MM.1S (cell line): ENCODE results near the gene LYG2.

Experiments used
- DNase-seq: peaks from one replicate; pipeline ENCODE4 v3.0.0-alpha.2; 2015
- H2AFZ ChIP-seq: fragments of 300-600 bp; sonication (generic); 2 replicates; pipeline ENCODE4 v1.6.0; 2016; ENCODE audit warnings: antibody characterized with exemption, low read length
- H3F3A ChIP-seq: fragments of 300-600 bp; sonication (generic); 2 replicates; pipeline ENCODE4 v1.6.1; 2016; ENCODE audit warnings: mild to moderate bottlenecking, antibody characterized with exemption, low read length, moderate library complexity, mixed read lengths; ENCODE audit not compliant: insufficient read depth
- H3K27ac ChIP-seq: fragments of 300-600 bp; sonication (generic); 2 replicates; pipeline ENCODE4 v1.5.1; 2016; ENCODE audit warnings: mild to moderate bottlenecking, low read length
- H3K27me3 ChIP-seq: fragments of 300-600 bp; sonication (generic); replicated peaks from 2 replicates; pipeline ENCODE4 v1.6.0; 2016; ENCODE audit warnings: low read length; ENCODE audit not compliant: insufficient read depth
- H3K36me3 ChIP-seq: fragments of 300-600 bp; sonication (generic); replicated peaks from 2 replicates; pipeline ENCODE4 v1.6.1; 2016; ENCODE audit warnings: mild to moderate bottlenecking, low read length, mixed read lengths; ENCODE audit not compliant: insufficient read depth
- H3K4me1 ChIP-seq: fragments of 300-600 bp; sonication (generic); 2 replicates; pipeline ENCODE4 v1.6.1; 2016; ENCODE audit warnings: low read length, mixed read lengths
- H3K4me2 ChIP-seq: fragments of 300-600 bp; sonication (generic); 2 replicates; pipeline ENCODE4 v1.6.0; 2016; ENCODE audit warnings: low read depth, low read length
- H3K4me3 ChIP-seq: fragments of 300-600 bp; sonication (generic); 2 replicates; pipeline ENCODE4 v1.5.1; 2016; ENCODE audit warnings: low read length, mixed read lengths
- H3K79me2 ChIP-seq: fragments of 300-600 bp; sonication (generic); 2 replicates; pipeline ENCODE4 v1.6.1; 2016; ENCODE audit warnings: mixed run types, low read length, mixed read lengths
- H3K9ac ChIP-seq: fragments of 300-600 bp; sonication (generic); 2 replicates; pipeline ENCODE4 v1.6.1; 2016; ENCODE audit warnings: low read length, mixed read lengths
- H3K9me2 ChIP-seq: fragments of 300-600 bp; sonication (generic); replicated peaks from 2 replicates; pipeline ENCODE4 v1.6.1; 2016; ENCODE audit warnings: mild to moderate bottlenecking, low read length, mixed read lengths; ENCODE audit not compliant: insufficient read depth
- H3K9me3 ChIP-seq: fragments of 300-600 bp; sonication (generic); replicated peaks from 2 replicates; pipeline ENCODE4 v1.6.1; 2016; ENCODE audit warnings: mild to moderate bottlenecking, low read length, mixed read lengths; ENCODE audit not compliant: insufficient read depth
- H4K20me1 ChIP-seq: fragments of 300-600 bp; sonication (generic); 2 replicates; pipeline ENCODE4 v1.6.1; 2016; ENCODE audit warnings: mild to moderate bottlenecking, low read length, moderate library complexity, mixed read lengths; ENCODE audit not compliant: insufficient read depth
- EZH2 ChIP-seq: fragments of 300-600 bp; sonication (generic); optimal IDR thresholded peaks from 2 replicates; pipeline ENCODE3; 2017; ENCODE audit warnings: low read depth, mild to moderate bottlenecking, antibody characterized with exemption, low read length, mixed read lengths
- EZH2phosphoT487 ChIP-seq: fragments of 300-600 bp; sonication (generic); IDR thresholded peaks from 2 replicates; pipeline ENCODE4 v1.6.1; 2018; ENCODE audit warnings: antibody characterized with exemption, low read length
- TF ChIP-seq, protein P1 (sequence below): fragments of 300-600 bp; sonication (generic); IDR thresholded peaks from 2 replicates; pipeline ENCODE4 v1.5.1; 2016; ENCODE audit warnings: antibody characterized with exemption, low read length, mixed read lengths

The LYG2 gene

DNA sequence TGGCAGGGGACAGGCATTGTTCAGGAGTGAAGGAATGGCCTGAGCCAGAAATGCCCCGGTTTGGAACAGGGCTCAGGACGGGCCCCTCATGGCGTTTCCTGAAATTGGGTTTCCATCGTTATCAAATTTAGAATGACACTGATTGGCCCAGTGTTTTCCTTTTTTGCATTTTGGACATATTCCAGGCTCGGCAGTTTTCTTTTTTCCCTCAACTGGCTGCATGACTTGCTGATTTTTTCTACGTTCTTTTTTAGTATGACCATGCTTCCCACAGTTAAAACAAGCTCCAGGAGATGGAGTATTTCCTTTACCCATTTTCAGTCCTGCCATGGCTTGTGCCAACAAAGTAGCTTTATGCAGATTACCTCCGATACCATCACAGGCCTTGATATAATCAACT lies 20.4 kb upstream of the LYG2 start:
- no peaks in the 10 kb centered on the region for H3K9me2 ChIP-seq
- no peak for DNase-seq
- no peak overlapping the region for H3K9ac ChIP-seq
- no peak overlapping the region for H3K4me2 ChIP-seq
- no peak overlapping the region for H3K27ac ChIP-seq
- H4K20me1 ChIP-seq: no peaks in the 10 kb centered on the region
- no peaks in the 10 kb centered on the region for H3K9me3 ChIP-seq
- TF ChIP-seq, protein P1, sequence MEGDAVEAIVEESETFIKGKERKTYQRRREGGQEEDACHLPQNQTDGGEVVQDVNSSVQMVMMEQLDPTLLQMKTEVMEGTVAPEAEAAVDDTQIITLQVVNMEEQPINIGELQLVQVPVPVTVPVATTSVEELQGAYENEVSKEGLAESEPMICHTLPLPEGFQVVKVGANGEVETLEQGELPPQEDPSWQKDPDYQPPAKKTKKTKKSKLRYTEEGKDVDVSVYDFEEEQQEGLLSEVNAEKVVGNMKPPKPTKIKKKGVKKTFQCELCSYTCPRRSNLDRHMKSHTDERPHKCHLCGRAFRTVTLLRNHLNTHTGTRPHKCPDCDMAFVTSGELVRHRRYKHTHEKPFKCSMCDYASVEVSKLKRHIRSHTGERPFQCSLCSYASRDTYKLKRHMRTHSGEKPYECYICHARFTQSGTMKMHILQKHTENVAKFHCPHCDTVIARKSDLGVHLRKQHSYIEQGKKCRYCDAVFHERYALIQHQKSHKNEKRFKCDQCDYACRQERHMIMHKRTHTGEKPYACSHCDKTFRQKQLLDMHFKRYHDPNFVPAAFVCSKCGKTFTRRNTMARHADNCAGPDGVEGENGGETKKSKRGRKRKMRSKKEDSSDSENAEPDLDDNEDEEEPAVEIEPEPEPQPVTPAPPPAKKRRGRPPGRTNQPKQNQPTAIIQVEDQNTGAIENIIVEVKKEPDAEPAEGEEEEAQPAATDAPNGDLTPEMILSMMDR: no peak
- no peak for TF ChIP-seq EZH2phosphoT487
- no peak for TF ChIP-seq EZH2
- no peaks in the 10 kb centered on the region for H3K27me3 ChIP-seq
- H3K4me3 ChIP-seq: no peak overlapping the region
- no peaks in the 10 kb centered on the region for H3F3A ChIP-seq
- no peaks in the 10 kb centered on the region for H3K79me2 ChIP-seq
- H2AFZ ChIP-seq: no peak overlapping the region
- H3K36me3 ChIP-seq: no peaks in the 10 kb centered on the region
- H3K4me1 ChIP-seq: no peaks in the 10 kb centered on the region

GRCh38 chr2:99261242-99261641 lies 5.8 kb upstream of the LYG2 start:
- no peak for DNase-seq
- Histone ChIP-seq H3F3A (no peaks in the 10 kb centered on the region), H4K20me1 (no peaks in the 10 kb centered on the region), H3K4me1 (no peaks in the 10 kb centered on the region), H3K4me2 (no peak overlapping the region), H2AFZ (no peak overlapping the region), H3K79me2 (no peaks in the 10 kb centered on the region), H3K36me3 (no peaks in the 10 kb centered on the region), H3K27ac (no peak overlapping the region), H3K4me3 (no peak overlapping the region), H3K9me2 (no peaks in the 10 kb centered on the region), H3K9me3 (no peaks in the 10 kb centered on the region), H3K27me3 (no peaks in the 10 kb centered on the region), H3K9ac (no peak overlapping the region)
- TF ChIP-seq EZH2phosphoT487 (no peak), EZH2 (no peak)
- TF ChIP-seq, protein P1: no peak

- Histone ChIP-seq H3K4me3 (no peak overlapping the region), H3K9me3 (no peaks in the 10 kb centered on the region), H3K4me1 (no peaks in the 10 kb centered on the region), H3K9me2 (no peaks in the 10 kb centered on the region), H3K9ac (no peak overlapping the region), H2AFZ (no peak overlapping the region), H3K4me2 (no peak overlapping the region), H3K79me2 (no peaks in the 10 kb centered on the region), H3F3A (no peaks in the 10 kb centered on the region), H4K20me1 (no peaks in the 10 kb centered on the region), H3K27me3 (no peaks in the 10 kb centered on the region), H3K27ac (no peak overlapping the region), H3K36me3 (no peaks in the 10 kb centered on the region)
- TF ChIP-seq, protein P1: no peak
- TF ChIP-seq EZH2phosphoT487 (no peak), EZH2 (no peak)
- no peak for DNase-seq
Measured at GRCh38 chr2:99260184-99260583, 4.7 kb upstream of the LYG2 start.
